Epithelial cell of esophagus (primary cell): ENCODE data around the gene NAT8.
A peak's percentile ranks its signal among the peaks of the same experiment; 100 is the strongest.
"Not testable (repeated sequence)": the region's sequence is repeated elsewhere in the genome, so short reads cannot be mapped to it uniquely, and the experiment has no call there.

Experiments used
- DNase-seq: peaks from one replicate; pipeline ENCODE4 v3.0.0; 2010; ENCODE audit warnings: low read depth
- H3K4me3 ChIP-seq: 2 replicates; pipeline ENCODE4 v1.5.1; 2011; ENCODE audit warnings: mild to moderate bottlenecking, low read length, control low read depth
- TF ChIP-seq, protein P1 (sequence below): IDR thresholded peaks from 2 replicates; pipeline ENCODE4 v1.5.1; 2011; ENCODE audit warnings: low read depth, mild to moderate bottlenecking, low read length, control low read depth, inconsistent platforms; ENCODE audit not compliant: insufficient read depth; ENCODE audit errors: missing control alignments

The NAT8 gene

DNA sequence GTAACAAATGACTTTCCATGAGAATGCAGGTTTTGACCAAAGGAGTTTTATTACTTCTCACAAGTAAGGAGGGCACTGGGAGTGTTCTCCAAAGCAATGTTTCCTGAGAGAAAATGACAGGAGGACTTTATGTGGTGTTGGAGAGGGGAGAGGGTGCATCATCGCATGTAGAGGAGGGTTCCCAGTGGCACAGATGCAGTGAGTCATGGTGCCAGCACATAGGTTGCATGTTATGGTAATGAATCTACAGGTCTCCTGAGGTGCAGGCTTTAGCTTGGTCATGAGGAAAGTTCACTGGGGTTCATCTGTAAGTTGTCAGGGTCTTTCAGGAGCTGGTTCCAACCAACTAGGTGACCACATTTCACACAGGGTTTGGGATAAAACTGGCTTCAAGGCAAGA, 30.4 kb downstream of the NAT8 start:
- no peak overlapping the region for H3K4me3 ChIP-seq
- DNase-seq: peak; percentile 73
- TF ChIP-seq, protein P1, sequence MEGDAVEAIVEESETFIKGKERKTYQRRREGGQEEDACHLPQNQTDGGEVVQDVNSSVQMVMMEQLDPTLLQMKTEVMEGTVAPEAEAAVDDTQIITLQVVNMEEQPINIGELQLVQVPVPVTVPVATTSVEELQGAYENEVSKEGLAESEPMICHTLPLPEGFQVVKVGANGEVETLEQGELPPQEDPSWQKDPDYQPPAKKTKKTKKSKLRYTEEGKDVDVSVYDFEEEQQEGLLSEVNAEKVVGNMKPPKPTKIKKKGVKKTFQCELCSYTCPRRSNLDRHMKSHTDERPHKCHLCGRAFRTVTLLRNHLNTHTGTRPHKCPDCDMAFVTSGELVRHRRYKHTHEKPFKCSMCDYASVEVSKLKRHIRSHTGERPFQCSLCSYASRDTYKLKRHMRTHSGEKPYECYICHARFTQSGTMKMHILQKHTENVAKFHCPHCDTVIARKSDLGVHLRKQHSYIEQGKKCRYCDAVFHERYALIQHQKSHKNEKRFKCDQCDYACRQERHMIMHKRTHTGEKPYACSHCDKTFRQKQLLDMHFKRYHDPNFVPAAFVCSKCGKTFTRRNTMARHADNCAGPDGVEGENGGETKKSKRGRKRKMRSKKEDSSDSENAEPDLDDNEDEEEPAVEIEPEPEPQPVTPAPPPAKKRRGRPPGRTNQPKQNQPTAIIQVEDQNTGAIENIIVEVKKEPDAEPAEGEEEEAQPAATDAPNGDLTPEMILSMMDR: no peak

GRCh38 chr2:73611193-73611592, 31.0 kb downstream of the NAT8 start:
- no peak overlapping the region for H3K4me3 ChIP-seq
- DNase-seq: no peak
- TF ChIP-seq, protein P1: no peak

DNA sequence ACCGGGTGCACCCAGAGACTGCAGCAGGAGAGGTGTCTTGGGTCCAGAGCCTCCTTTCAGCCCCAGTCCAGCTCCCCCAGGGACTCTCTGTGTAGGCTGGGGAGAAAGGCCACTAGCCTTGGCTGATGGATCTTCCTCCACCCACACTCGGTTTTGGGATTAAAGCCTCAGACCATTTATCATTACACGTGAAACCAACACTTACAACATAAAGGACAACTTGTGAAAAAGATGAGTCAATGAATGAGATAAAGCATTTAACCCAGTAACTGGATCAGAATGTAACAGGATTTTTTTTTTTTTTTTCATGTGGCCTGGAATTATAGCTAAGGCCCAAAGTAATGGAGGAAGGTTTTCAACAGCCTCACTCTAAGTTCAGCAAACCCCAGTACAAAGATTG, 32.1 kb downstream of the NAT8 start:
- H3K4me3 ChIP-seq: no peak overlapping the region
- TF ChIP-seq, protein P1: no peak
- no peak for DNase-seq

DNA sequence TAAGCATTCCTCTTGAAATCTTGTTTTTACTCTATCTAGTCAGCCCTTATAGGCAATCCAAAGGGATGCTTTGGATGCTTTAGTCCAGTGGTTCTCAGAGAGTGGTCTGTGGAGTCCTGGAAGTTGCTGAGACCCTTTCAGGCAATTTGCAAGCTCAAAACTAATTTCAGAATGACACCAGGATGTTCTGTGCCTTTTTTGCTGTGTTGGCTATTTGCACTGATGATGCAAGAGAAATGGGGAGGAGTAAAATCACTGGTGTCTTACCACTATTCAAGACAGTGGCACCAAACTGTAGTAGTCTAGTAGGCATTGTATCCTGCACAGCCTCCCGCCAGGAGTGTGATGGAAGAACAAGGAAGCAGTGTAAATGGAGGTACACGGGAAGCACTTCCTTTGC, 37.6 kb downstream of the NAT8 start:
- H3K4me3 ChIP-seq, DNase-seq: not testable (repeated sequence)

DNA sequence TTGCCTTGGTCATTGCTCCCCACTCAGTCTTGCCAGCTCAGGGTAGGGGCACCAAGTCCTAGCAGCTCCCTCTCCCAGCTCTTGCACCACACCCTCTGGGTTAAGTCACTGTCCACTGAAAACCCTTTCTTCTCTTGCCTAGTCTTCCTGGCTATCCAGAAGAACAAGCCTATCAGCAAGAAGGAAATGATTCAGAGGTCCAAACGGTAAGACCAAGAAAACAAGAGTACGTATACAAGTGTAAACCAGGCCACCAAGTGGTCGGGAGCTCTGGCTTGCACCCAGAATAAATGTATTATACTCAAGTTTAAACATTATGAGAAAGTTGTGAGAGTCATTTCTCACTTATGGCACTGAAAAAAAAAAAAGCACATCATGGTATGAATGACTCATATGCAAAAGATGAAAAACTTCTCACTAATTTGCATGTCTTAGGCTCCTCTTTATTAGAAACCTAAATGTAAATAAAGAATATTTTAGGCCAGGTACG, 39.1 kb downstream of the NAT8 start:
- DNase-seq: peak; percentile 58
- H3K4me3 ChIP-seq: not testable (repeated sequence)

- H3K4me3 ChIP-seq: no peak overlapping the region
- TF ChIP-seq, protein P1: no peak
- no peak for DNase-seq
Observed at GRCh38 chr2:73601780-73602179, 40.4 kb downstream of the NAT8 start.

DNA sequence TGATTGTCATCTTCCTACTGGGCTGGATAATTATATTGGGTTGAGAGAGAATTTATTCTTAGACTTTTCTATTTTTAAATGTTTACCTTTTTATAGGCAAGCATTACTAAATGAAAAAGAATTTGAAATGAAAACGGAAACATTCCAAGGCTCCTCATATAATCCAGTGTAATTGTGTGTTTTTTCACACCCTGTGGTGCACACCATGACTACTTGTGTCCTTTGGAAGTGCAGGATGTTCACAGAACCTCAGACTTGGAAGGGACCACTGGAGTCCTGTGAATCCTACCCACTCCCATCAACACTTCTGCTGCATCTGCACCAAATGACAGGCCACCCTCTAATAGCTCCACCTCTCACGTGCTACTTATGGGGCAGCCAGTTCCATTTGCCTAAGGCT, 48.0 kb downstream of the NAT8 start:
- H3K4me3 ChIP-seq: no peak overlapping the region
- DNase-seq: no peak
- TF ChIP-seq, protein P1: no peak

DNA sequence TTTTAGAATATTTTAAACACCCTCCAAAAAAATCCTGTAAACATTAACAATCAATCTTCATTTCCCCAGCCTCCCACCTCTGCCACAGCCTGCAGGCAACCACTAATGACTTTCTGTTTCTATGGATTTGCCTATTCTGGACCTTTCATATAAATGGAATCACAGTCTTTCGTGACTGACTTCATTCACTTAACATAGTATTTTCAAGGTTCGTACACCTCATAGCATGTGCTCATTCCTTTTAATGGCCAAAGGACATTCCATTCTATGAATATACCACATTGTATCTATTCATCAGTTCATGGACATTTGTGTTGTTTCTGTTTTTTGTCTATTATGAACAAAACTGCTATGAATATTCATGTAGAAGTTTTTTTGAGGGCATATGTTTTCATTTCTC, 48.5 kb downstream of the NAT8 start:
- no peak for DNase-seq
- TF ChIP-seq, protein P1: no peak

More for the DNA sequence above, 48.5 kb downstream of the NAT8 start:
- H3K4me3 ChIP-seq: no peak overlapping the region
